Measurements from ENCODE around the gene SLC25A18. TPM values are rescaled to one million over a fixed set of nuclear protein-coding genes. Genes with fewer than 3 reads are reported as not detected.

The SLC25A18 gene
- total and polyA plus RNA-seq, 4 donors: 18.8 to 84.7 (median 69.8) TPM

DNA sequence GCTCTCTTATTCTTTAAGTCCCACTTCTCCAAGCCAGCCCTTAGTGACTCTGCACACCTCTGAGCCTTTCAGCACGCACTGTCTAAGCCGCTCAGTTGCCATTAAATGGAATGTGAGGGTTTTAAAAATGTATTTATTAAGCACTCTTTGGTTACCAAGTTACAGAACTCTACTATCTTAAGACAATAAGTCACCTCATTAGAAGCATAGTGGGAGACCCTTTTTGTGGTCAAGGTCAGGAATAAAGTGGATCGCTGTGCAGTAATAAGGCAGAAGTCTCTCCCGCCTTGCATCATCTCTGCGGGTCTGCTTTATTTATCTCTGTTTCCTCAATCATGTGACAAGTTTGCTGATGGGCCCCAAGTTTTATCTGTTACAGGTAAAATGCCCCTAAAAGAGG lies 11.9 kb downstream of the SLC25A18 start:
- no peaks in the 10 kb centered on the region for H3K9me3 ChIP-seq (ENCODE audit: control insufficient read depth in 4 of 4, low read length in 3 of 4)
- H3K4me3 ChIP-seq (ENCODE audit: low read depth in 1 of 3, low read length in 3 of 3): no peak overlapping the region
- H3K9ac ChIP-seq (ENCODE audit: low read depth in 1 of 2, low read length in 2 of 2): no peak overlapping the region
- H3K27ac ChIP-seq (ENCODE audit: low read depth in 1 of 2, low read length in 2 of 2): no peak overlapping the region
- 90% methylated on average over 5 of the region's 5 CpGs for WGBS
- no peaks in the 10 kb centered on the region for H3K27me3 ChIP-seq (ENCODE audit: control insufficient read depth in 4 of 4, insufficient read depth in 4 of 4, low read length in 3 of 4)
- TF ChIP-seq RAD21 (IDR thresholded peaks at IDR 0.05) (no peak), NR2F2 (IDR thresholded peaks at IDR 0.05) (no peak), FOXA1 (IDR thresholded peaks at IDR 0.05) (no peak), HNF4G (IDR thresholded peaks at IDR 0.05) (no peak), FOXA2 (IDR thresholded peaks at IDR 0.05) (no peak), RXRA (IDR thresholded peaks at IDR 0.05) (no peak), EGR1 (IDR thresholded peaks at IDR 0.05; ENCODE audit: low read depth in 2 of 2) (no peak), TAF1 (conservative IDR thresholded peaks at IDR 0.05) (no peak), GABPA (IDR thresholded peaks at IDR 0.05 in 1 of 2, conservative IDR thresholded peaks at IDR 0.05 in 1 of 2) (no peak), YY1 (IDR thresholded peaks at IDR 0.05) (no peak), SP1 (IDR thresholded peaks at IDR 0.05) (no peak), JUND (IDR thresholded peaks at IDR 0.05) (no peak), HNF4A (conservative IDR thresholded peaks at IDR 0.05) (no peak)
- TF ChIP-seq, protein P1, sequence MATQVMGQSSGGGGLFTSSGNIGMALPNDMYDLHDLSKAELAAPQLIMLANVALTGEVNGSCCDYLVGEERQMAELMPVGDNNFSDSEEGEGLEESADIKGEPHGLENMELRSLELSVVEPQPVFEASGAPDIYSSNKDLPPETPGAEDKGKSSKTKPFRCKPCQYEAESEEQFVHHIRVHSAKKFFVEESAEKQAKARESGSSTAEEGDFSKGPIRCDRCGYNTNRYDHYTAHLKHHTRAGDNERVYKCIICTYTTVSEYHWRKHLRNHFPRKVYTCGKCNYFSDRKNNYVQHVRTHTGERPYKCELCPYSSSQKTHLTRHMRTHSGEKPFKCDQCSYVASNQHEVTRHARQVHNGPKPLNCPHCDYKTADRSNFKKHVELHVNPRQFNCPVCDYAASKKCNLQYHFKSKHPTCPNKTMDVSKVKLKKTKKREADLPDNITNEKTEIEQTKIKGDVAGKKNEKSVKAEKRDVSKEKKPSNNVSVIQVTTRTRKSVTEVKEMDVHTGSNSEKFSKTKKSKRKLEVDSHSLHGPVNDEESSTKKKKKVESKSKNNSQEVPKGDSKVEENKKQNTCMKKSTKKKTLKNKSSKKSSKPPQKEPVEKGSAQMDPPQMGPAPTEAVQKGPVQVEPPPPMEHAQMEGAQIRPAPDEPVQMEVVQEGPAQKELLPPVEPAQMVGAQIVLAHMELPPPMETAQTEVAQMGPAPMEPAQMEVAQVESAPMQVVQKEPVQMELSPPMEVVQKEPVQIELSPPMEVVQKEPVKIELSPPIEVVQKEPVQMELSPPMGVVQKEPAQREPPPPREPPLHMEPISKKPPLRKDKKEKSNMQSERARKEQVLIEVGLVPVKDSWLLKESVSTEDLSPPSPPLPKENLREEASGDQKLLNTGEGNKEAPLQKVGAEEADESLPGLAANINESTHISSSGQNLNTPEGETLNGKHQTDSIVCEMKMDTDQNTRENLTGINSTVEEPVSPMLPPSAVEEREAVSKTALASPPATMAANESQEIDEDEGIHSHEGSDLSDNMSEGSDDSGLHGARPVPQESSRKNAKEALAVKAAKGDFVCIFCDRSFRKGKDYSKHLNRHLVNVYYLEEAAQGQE (IDR thresholded peaks at IDR 0.05): no peak
- TF ChIP-seq, protein P2, sequence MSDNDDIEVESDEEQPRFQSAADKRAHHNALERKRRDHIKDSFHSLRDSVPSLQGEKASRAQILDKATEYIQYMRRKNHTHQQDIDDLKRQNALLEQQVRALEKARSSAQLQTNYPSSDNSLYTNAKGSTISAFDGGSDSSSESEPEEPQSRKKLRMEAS (IDR thresholded peaks at IDR 0.05): no peak
- TF ChIP-seq, protein P3, sequence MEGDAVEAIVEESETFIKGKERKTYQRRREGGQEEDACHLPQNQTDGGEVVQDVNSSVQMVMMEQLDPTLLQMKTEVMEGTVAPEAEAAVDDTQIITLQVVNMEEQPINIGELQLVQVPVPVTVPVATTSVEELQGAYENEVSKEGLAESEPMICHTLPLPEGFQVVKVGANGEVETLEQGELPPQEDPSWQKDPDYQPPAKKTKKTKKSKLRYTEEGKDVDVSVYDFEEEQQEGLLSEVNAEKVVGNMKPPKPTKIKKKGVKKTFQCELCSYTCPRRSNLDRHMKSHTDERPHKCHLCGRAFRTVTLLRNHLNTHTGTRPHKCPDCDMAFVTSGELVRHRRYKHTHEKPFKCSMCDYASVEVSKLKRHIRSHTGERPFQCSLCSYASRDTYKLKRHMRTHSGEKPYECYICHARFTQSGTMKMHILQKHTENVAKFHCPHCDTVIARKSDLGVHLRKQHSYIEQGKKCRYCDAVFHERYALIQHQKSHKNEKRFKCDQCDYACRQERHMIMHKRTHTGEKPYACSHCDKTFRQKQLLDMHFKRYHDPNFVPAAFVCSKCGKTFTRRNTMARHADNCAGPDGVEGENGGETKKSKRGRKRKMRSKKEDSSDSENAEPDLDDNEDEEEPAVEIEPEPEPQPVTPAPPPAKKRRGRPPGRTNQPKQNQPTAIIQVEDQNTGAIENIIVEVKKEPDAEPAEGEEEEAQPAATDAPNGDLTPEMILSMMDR (IDR thresholded peaks at IDR 0.05; ENCODE audit: low read depth, low read length, missing input control): no peak
- TF ChIP-seq, protein P4, sequence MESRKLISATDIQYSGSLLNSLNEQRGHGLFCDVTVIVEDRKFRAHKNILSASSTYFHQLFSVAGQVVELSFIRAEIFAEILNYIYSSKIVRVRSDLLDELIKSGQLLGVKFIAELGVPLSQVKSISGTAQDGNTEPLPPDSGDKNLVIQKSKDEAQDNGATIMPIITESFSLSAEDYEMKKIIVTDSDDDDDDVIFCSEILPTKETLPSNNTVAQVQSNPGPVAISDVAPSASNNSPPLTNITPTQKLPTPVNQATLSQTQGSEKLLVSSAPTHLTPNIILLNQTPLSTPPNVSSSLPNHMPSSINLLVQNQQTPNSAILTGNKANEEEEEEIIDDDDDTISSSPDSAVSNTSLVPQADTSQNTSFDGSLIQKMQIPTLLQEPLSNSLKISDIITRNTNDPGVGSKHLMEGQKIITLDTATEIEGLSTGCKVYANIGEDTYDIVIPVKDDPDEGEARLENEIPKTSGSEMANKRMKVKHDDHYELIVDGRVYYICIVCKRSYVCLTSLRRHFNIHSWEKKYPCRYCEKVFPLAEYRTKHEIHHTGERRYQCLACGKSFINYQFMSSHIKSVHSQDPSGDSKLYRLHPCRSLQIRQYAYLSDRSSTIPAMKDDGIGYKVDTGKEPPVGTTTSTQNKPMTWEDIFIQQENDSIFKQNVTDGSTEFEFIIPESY (IDR thresholded peaks at IDR 0.05): no peak
- TF ChIP-seq, protein P5, sequence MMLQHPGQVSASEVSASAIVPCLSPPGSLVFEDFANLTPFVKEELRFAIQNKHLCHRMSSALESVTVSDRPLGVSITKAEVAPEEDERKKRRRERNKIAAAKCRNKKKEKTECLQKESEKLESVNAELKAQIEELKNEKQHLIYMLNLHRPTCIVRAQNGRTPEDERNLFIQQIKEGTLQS (IDR thresholded peaks at IDR 0.05): no peak
- peaks cover 0 to 13% (median 6%) of the 10 kb centered on the region in 4 donors for H3K36me3 ChIP-seq (ENCODE audit: control insufficient read depth in 4 of 4, insufficient read depth in 3 of 4, low read depth in 1 of 4, low read length in 3 of 4)
- H3K4me1 ChIP-seq (ENCODE audit: control insufficient read depth in 4 of 4, insufficient read depth in 4 of 4, low read length in 3 of 4): peaks cover 1 to 30% (median 19%) of the 10 kb centered on the region in 4 donors
- DNase-seq (ENCODE audit: low spot score): no peak
